ENCODE data around the gene PTRH2.
"Not testable (repeated sequence)": the region's sequence is repeated elsewhere in the genome, so short reads cannot be mapped to it uniquely, and the experiment has no call there.

Gene PTRH2

DNA sequence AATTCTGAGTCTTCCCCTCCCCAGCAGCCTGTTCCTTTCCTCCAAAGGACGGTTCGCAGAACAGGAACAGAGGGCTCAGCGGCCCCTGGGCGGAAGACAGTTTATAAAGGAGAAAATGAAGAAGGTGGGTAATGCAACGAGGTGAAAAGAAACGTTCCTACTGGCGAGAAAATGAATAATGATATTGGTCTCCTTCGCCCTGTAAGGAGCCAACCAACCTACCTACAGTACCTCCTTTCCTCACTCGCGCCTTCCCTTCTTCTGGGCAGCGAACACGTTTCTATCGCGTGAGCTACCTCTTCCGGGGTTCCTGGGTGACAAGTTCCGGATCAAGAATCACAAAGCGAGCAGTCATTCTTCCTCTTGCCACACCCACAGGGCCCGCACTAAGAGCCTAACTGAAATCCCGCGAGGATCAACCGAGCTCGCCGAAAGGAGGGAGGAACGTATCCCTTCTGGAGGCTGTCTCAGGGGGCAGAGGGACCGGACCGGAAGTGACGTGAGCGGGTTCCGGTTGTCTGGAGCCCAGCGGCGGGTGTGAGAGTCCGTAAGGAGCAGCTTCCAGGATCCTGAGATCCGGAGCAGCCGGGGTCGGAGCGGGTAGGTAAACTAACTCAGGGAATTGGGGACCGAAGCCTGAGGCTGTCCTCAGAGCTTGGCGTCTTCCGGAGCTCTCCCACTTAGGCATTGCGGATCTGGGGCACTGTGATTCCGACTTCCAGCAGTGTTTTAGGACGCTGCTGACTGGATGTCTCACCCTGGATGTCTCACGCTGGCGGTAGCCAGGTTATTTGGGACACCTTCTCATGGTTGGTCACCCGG lies at the start of gene PTRH2, which contains the start of gene VMP1:
TSS of gene PTRH2 (minus strand) at position 282 of the 822 bp plus-strand sequence. CDS start 9,452 bp downstream, outside the sequence.
TSS of gene VMP1 (plus strand) at position 506 of the 822 bp plus-strand sequence. CDS start 23,793 bp downstream, outside the sequence.
- DNase-seq = peak; percentile 99

GRCh38 chr17:59756236-59756818 lies 49.1 kb upstream of the PTRH2 start:
- DNase-seq = no peak

DNA sequence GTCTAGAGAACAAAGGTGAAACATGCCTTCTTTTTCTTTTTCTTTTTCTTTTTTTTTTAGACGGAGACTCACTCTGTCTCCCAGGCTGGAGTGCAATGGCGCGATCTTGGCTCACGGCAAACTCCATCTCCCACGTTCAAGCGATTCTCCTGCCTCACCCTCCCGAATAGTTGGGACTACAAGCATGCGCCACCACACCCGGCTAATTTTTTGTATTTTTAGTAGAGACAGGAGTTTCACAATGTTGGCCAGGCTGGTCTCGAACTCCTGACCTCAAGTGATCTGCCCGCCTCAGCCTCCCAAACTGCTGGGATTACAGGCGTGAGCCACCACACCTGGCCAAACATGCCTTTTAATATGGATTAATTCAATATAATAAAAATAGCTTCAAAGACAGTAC lies 47.8 kb upstream of the PTRH2 start:
- not testable (repeated sequence) for DNase-seq

DNA sequence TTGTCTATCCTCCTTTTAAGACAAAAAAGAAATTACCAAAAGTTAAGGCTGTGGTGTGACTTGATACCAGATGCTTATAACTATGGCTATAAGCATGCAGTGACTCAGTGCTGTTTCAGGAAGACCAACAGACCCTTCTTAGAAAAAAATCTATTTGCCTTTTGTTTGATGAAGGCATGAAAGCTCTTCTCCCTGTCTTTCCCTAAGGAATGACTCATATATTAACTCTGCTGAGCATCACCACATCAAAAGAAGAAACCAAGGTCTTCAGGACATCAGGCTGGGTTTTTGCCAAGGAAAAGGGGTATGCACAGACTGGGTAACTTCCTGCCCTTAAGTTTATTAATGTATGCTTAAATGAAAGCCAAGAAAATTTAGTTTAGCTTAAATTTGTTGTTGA lies 47.3 kb upstream of the PTRH2 start:
- DNase-seq = no peak

- peak; percentile 59 for DNase-seq
These were observed 46.6 kb upstream of the PTRH2 start for GRCh38 chr17:59753522-59754467.

GRCh38 chr17:59752922-59753321 lies 45.7 kb upstream of the PTRH2 start:
- DNase-seq = no peak

DNA sequence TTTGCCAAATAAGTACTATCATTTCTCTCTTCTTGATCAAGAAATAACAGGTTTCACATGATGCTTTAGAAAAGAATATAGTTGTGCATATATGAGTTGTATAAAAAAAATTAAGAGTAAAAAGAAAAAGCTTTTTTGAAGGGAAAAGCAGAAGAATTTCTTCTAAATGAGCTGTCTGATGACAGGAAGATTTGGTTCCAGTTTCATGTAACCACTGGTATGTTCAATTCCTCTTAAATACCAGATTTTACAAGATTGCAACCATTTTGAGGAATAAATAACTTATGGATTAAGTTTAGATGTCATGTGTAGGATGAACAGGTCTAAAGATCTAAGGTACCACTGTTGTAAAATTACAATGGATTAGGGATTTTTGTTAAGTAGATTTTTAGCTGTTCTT lies 45.2 kb upstream of the PTRH2 start:
- DNase-seq = no peak

DNA sequence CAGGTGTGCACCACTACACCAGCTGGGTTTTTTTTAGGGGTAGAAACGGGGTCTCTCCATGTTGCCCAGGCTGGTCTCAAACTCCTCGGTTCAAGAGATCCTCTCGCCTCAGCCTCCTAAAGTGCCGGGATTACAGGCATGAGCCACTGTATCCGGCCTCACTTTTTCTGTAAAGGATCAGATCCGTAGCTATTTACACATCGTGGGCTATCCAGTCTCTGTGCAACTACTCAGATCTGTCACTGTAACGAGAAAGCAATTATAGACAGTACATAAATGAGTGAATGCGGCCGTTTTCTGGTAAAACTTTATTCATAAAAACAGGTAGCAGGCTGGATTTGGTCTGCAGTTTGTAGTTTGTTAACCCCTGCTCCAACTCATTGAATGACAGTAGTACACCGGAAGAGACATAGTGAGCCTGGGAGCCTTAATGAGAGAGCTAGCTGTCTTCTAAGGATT lies 44.8 kb upstream of the PTRH2 start:
- no peak for DNase-seq

GRCh38 chr17:59748591-59748990 lies 41.4 kb upstream of the PTRH2 start:
- DNase-seq = no peak

DNA sequence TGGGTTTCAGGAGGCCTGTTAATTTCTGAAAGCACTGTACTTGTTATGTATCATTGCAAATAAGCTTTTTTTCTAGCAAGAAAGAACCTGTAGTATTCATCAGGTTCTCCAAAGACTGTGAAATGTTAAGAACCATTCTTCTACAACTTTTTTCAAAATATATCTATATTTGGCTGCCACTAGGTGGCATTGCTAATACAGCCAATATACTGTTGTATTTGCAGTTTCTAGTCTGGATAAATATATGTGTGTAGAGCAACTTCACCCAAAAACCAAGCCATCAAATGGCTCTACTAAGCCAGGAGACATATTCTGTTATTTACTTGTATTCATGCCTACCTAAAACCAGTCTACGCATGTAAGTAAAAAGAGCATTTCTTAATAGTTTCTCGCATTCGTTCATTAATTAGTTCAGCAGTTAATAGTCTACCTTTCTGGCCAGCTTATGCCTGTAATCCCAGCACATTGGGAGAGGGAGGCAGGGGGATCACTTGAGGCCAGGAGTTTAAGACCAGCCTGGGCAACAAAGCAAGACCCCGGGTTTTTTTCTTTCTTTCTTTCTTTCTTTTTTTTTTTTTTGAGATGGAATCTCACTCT lies 39.7 kb upstream of the PTRH2 start:
- peak; percentile 37 for DNase-seq

DNA sequence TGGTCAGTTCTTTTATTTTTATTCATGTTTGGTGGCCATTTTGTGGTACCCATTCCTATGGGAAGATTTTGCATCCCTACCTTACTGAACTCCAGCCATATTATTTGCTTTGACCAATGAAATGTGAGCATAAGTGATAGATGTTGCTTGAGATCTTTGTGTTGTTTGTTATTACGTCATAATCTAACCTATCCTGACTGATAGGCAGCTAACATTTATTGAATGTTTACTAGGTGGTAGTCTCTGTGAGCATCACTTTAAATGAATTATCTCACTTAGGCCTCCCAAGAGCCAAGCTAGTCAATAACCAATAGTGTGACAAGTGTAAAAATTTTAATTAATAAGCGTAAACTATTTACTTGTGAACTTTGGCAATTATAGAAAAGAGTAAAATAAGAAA lies 37.8 kb upstream of the PTRH2 start:
- DNase-seq = no peak

GRCh38 chr17:59743842-59744241 lies 36.6 kb upstream of the PTRH2 start:
- no peak for DNase-seq

- DNase-seq = no peak
These were observed 30.1 kb upstream of the PTRH2 start for GRCh38 chr17:59737324-59737723.

- no peak for DNase-seq
These were observed 27.0 kb upstream of the PTRH2 start for GRCh38 chr17:59734226-59734625.

- DNase-seq = no peak
These were observed 26.5 kb upstream of the PTRH2 start for GRCh38 chr17:59733697-59734096.

GRCh38 chr17:59730268-59730834 lies 23.1 kb upstream of the PTRH2 start:
- no peak for DNase-seq

DNA sequence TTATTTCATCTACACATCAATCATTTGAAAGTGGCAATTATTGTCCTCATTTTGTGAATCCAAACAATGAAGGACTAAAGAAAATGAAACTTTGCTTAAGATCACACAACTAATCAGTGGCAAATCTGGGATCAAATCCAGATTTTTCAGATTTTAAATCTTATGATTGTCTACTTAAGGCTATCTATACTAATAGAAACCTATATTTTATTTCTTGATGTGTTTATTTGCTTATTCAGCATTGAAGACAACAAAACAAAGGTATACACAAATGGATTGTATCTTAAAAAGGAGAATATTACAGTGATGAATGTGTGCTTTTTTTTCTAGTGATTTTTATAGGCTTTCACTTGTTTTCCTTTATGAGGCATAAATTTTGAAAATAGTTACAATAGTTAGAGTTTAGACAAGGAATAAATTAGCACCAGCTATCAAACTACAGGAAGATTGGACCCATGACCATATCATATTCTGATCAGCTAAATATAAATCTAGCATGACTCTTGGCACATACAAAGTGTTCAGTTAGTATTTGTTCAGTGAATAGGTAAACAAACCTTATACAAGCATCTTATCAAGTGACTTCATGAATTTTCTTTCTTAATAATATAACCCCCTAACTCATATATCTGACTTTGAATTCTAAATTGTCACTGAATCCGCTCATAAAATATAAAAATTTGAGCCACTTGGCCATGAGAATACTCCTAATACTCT lies 20.7 kb upstream of the PTRH2 start:
- no peak for DNase-seq

- no peak for DNase-seq
These were observed 18.5 kb upstream of the PTRH2 start for GRCh38 chr17:59725691-59726090.

DNA sequence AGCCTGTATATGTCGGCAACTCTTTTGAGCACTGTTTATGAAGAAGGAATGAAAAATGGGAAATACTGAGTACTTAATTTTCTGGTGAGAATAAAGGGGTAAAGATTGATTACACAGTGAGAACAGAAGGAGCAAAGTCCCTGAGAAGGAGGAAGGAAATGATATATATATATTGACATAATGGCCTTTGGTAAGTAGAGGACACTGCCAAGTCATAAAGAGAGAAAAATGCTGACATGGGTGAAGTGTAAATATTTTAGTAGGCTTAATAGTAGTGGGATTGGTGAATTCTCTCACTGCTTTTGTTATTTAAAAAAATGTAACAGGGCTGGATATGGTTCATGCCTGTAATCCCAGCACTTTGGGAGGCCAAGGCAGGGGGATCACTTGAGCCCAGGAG lies 16.4 kb upstream of the PTRH2 start:
- no peak for DNase-seq

DNA sequence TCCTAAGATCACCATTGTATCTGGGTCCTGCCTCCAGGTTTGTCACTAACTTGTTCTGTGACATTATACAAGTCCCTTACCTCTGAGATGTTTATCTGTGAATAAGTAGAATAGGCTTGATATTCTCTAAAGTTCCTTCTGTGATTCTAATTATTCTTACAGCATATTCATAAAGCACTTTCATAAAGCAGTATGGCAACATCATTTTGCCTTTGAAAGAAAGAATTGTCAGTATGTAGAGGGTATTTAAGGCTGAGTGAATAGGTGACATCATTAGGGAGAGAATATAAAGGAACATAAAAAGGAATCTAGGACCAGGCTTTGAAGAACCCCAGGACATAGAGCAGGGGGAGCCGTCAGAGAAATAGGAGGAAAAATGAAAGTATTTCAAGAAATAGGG lies 15.8 kb upstream of the PTRH2 start:
- no peak for DNase-seq

- DNase-seq = no peak
These were observed 15.4 kb upstream of the PTRH2 start for GRCh38 chr17:59722623-59723022.

DNA sequence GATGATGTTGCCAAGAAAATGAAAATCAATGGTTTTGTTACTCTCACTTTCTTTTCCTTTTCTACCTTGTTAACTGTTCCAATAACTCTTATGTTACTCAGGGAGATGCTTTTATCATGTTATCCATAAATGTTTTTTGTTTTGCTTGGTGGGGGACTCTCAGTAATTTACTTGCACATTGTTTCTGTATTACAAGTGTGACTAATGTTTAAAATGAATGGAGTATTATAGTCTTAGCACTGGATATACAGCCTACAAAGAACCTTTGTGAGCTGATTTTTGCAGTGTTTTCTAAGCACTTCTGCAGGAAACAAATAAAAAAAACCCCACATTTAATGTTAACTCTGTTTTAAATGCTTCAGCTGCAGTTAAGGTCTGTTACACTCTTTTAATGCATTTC lies 12.3 kb upstream of the PTRH2 start:
- no peak for DNase-seq

Data from DMS 273 treated with DMSO at 0.1 percent for 48 hours (cell line).